Measurements from ENCODE around the gene MIEF2. TPM values are rescaled to one million over a fixed set of nuclear protein-coding genes. Genes with fewer than 3 reads are reported as not detected.

MIEF2 gene
- total and polyA plus RNA-seq, 9 donors: 12.0 to 15.5 (median 14.1) TPM

DNA sequence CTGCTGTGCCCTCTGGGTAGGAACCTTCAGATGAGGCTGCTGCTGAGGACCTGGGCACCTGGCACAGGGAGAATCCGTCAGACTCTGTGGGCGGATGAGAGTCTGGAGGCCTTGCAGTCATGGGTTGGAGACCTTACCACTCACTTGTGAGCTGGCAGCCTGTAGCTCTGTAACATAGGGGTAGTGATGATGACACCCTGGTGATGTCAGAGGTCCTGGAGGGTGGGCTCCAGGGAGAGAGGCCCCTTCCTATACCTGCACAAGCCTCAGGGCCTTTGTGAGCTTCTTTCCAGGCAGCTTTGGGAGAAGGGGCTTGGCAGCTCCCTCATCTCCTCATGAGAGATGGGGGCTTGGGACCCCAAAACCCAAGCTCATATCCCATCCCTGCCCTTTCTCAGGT is 1.6 kb downstream of the MIEF2 start:
- 77% methylated on average over 2 of the region's 2 CpGs for WGBS (ENCODE audit: insufficient coverage)

GRCh38 chr17:18262641-18263040 is 2.2 kb downstream of the MIEF2 start:
- WGBS (ENCODE audit: insufficient coverage): 92% methylated on average over 9 of the region's 12 CpGs
- Histone ChIP-seq H3K27ac (ENCODE audit: low read length) (no peak overlapping the region), H3K4me1 (ENCODE audit: control insufficient read depth, insufficient read depth, low read length) (peaks cover 34% of the 10 kb centered on the region), H3K36me3 (ENCODE audit: control insufficient read depth, insufficient read depth, low read length) (peaks cover 32% of the 10 kb centered on the region), H3K9me3 (replicated peaks; ENCODE audit: control insufficient read depth, low read depth, low read length) (no peaks in the 10 kb centered on the region), H3K27me3 (ENCODE audit: control insufficient read depth, insufficient read depth, low read length) (no peaks in the 10 kb centered on the region), H3K4me3 (ENCODE audit: low read length) (no peak overlapping the region)
- no peak for DNase-seq

More for the DNA sequence above, 1.6 kb downstream of the MIEF2 start:
- no peak overlapping the region for H3K27ac ChIP-seq (ENCODE audit: low read length)
- H3K4me1 ChIP-seq (ENCODE audit: control insufficient read depth, insufficient read depth, low read length): peaks cover 39% of the 10 kb centered on the region
- no peak for DNase-seq
- H3K27me3 ChIP-seq (ENCODE audit: control insufficient read depth, insufficient read depth, low read length): no peaks in the 10 kb centered on the region
- H3K4me3 ChIP-seq (ENCODE audit: low read length): no peak overlapping the region
- H3K36me3 ChIP-seq (ENCODE audit: control insufficient read depth, insufficient read depth, low read length): peaks cover 32% of the 10 kb centered on the region
- H3K9me3 ChIP-seq (replicated peaks; ENCODE audit: control insufficient read depth, low read depth, low read length): no peaks in the 10 kb centered on the region

GRCh38 chr17:18263885-18264682 is 3.6 kb downstream of the MIEF2 start:
- Histone ChIP-seq H3K27me3 (ENCODE audit: control insufficient read depth, insufficient read depth, low read length) (no peaks in the 10 kb centered on the region), H3K4me1 (ENCODE audit: control insufficient read depth, insufficient read depth, low read length) (peaks cover 27% of the 10 kb centered on the region), H3K4me3 (ENCODE audit: low read length) (no peak overlapping the region), H3K36me3 (ENCODE audit: control insufficient read depth, insufficient read depth, low read length) (peaks cover 32% of the 10 kb centered on the region), H3K27ac (ENCODE audit: low read length) (no peak overlapping the region), H3K9me3 (replicated peaks; ENCODE audit: control insufficient read depth, low read depth, low read length) (no peaks in the 10 kb centered on the region)
- WGBS (ENCODE audit: insufficient coverage): 88% methylated on average over 49 of the region's 50 CpGs
- no peak for DNase-seq

DNA sequence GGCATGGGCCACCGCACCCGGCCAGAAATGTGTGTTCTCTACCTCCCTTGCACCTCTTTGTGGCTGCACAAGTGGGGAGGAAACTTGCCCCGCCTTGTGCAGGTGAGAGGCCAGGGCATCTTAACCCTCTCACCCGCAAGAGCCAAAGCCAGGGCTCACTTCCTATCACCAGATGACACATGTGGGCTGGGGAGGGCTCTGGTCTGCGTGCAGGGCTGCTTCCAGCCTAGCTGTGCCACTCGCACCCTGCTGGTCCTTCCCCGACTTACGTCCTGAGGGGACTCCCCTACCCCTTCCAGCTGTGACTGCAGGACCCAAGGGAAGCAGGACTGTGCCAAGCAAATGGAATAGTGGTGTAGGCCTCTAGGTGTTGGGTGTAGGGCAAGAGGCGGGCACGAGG is 6.9 kb downstream of the MIEF2 start:
- Histone ChIP-seq H3K36me3 (ENCODE audit: control insufficient read depth, insufficient read depth, low read length) (peaks cover 38% of the 10 kb centered on the region), H3K27me3 (ENCODE audit: control insufficient read depth, insufficient read depth, low read length) (no peaks in the 10 kb centered on the region), H3K27ac (ENCODE audit: low read length) (no peak overlapping the region), H3K9me3 (replicated peaks; ENCODE audit: control insufficient read depth, low read depth, low read length) (no peaks in the 10 kb centered on the region), H3K4me3 (ENCODE audit: low read length) (no peak overlapping the region), H3K4me1 (ENCODE audit: control insufficient read depth, insufficient read depth, low read length) (peaks cover 5% of the 10 kb centered on the region)
- no peak for DNase-seq
- WGBS (ENCODE audit: insufficient coverage): 93% methylated on average over 3 of the region's 10 CpGs

DNA sequence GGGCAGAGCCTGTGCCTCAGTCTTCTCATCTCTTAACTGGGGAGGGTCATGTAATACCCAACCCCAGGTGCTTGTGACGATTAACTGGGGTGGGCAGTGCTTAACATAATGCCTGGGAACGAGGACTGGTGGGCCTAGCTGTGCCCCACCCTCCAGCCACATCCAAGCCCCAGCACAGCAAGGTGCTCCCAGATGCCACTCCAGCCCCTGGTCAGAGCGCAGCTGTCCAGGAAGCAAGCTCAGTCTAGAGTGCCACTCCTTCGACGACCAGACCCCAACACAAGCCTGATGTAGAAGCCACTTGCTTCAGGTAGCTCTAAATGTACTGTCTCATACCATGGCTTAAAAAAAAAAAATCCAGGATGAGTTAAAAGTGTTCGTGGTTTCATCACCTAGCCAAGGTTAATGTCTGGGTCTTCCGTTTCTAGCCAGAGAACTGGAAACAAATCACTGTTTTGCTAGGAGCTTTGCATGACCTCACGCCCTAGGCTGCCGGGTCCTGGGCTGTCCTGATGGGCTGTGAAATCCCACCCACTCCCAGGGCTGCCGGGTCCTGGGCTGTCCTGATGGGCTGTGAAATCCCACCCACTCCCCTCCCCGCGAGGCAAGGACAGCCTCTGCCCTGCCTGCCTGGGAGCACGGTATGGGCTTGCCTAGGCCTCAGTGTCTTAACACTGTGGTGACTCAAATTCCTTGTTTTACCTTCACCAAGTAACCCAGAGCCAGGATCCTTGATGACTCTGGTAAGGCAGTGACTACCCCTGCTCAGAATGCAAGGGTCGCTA is 7.7 kb downstream of the MIEF2 start:
- H3K4me1 ChIP-seq (ENCODE audit: control insufficient read depth, insufficient read depth, low read length): no peaks in the 10 kb centered on the region
- H3K27ac ChIP-seq (ENCODE audit: low read length): no peak overlapping the region
- H3K4me3 ChIP-seq (ENCODE audit: low read length): no peak overlapping the region
- 13% methylated on average over 10 of the region's 14 CpGs for WGBS (ENCODE audit: insufficient coverage)
- no peaks in the 10 kb centered on the region for H3K27me3 ChIP-seq (ENCODE audit: control insufficient read depth, insufficient read depth, low read length)
- peaks cover 36% of the 10 kb centered on the region for H3K36me3 ChIP-seq (ENCODE audit: control insufficient read depth, insufficient read depth, low read length)
- DNase-seq: no peak
- H3K9me3 ChIP-seq (replicated peaks; ENCODE audit: control insufficient read depth, low read depth, low read length): no peaks in the 10 kb centered on the region

DNA sequence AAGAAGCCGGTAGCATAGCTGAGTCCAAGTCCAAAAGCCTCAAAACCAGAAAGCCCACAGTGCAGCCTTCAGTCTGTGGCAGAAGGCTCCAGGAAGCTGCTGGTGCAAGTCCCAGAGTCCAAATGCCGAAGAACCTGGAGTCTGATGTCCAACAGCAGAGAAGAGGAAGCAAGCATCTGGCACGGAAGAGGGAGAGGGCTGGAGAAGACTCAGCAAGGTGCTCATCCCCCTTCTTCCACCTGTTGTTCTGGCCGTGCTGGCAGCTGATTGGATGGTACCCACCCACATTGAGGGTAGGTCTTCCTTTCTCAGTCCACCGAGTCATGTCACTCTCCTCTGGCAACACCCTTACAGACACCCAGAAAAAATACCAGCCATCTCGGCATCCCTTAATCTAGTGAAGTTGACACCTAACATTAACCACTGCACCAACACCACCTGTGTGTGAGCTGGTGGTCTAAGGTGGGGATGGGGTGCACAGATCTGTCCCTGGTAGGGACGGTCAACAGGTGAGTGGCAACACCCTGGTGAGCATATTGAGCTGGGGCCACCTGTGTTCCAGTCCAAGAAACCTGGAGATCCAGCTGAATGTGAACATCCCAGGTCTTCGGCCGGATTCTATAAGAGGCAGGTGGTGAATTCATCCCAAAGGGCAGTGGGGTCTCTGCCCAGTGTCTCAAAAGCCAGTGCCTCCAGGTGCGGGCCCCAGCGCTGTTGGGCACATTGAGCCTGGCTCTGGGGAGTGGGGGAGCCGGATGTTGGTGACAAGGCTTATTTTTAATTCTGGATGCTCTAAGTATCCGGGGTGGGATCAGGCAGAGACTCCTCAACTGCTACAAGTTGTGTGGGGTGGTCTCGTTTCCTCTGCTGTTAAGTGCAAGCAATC is 9.8 kb downstream of the MIEF2 start:
- whole genome bisulfite sequencing (ENCODE audit: insufficient coverage): 70% methylated on average over 11 of the region's 14 CpGs
- DNase-seq: no peak
- Histone ChIP-seq H3K36me3 (ENCODE audit: control insufficient read depth, insufficient read depth, low read length) (peaks cover 32% of the 10 kb centered on the region), H3K9me3 (replicated peaks; ENCODE audit: control insufficient read depth, low read depth, low read length) (no peaks in the 10 kb centered on the region), H3K4me1 (ENCODE audit: control insufficient read depth, insufficient read depth, low read length) (no peaks in the 10 kb centered on the region), H3K27ac (ENCODE audit: low read length) (no peak overlapping the region), H3K27me3 (ENCODE audit: control insufficient read depth, insufficient read depth, low read length) (no peaks in the 10 kb centered on the region), H3K4me3 (ENCODE audit: low read length) (no peak overlapping the region)

- peaks cover 70% of the 10 kb centered on the region for H3K36me3 ChIP-seq (ENCODE audit: control insufficient read depth, insufficient read depth, low read length)
These were observed 16.6 kb downstream of the MIEF2 start for GRCh38 chr17:18277076-18277475.

DNA sequence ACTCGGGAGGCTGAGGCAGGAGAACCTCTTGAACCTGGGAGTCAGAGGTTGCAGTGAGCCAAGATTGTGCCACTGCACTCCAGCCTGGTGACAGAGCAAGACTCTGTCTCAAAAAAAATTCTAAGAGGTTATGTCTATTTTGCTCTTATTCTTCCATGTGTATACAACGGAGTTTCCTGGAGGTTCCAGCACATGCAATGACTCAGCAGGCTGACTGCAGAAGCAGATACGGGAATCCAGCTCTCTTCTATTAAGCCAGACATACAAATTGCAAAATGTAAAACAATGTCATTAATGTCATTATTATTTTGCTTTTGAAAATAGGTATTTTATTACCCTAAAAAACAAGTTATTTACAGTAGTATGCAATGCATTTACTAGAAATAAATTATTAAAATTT is 18.4 kb downstream of the MIEF2 start:
- Histone ChIP-seq H3K36me3 (ENCODE audit: control insufficient read depth, insufficient read depth, low read length) (peaks cover 76% of the 10 kb centered on the region), H3K9me3 (replicated peaks; ENCODE audit: control insufficient read depth, low read depth, low read length) (no peaks in the 10 kb centered on the region), H3K4me3 (ENCODE audit: low read length) (no peak overlapping the region), H3K27me3 (ENCODE audit: control insufficient read depth, insufficient read depth, low read length) (no peaks in the 10 kb centered on the region), H3K27ac (ENCODE audit: low read length) (no peak overlapping the region), H3K4me1 (ENCODE audit: control insufficient read depth, insufficient read depth, low read length) (peaks cover 9% of the 10 kb centered on the region)
- DNase-seq: no peak
- WGBS (ENCODE audit: insufficient coverage): 100% methylated on average over 1 of the region's 3 CpGs

More at GRCh38 chr17:18277076-18277475, 16.6 kb downstream of the MIEF2 start:
- DNase-seq: peak; percentile 54
- Histone ChIP-seq H3K4me1 (ENCODE audit: control insufficient read depth, insufficient read depth, low read length) (peaks cover 9% of the 10 kb centered on the region), H3K27me3 (ENCODE audit: control insufficient read depth, insufficient read depth, low read length) (no peaks in the 10 kb centered on the region), H3K27ac (ENCODE audit: low read length) (no peak overlapping the region), H3K9me3 (replicated peaks; ENCODE audit: control insufficient read depth, low read depth, low read length) (no peaks in the 10 kb centered on the region), H3K4me3 (ENCODE audit: low read length) (no peak overlapping the region)
- no CpG with 5 or more reads among the region's 1 CpG for WGBS (ENCODE audit: insufficient coverage)

DNA sequence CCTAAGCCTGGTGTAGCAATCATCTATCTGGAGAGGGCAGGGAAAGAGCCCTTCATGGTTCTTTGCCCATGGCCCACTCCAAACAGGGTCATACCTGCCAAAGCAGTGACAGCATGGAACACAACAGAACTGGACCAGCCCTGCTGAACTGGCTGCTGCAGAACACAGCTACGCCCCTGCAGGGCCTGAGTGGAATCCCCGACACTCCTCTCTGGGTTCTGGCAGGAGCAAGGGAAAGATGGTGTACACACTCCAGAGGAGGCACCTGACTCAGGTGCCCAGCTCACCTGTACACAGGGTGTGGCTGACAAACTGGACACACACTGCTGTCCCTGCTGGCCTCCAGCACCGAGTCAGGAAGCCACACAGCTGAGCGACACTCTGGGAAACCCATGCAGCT is 19.8 kb downstream of the MIEF2 start:
- Histone ChIP-seq H3K4me3 (ENCODE audit: low read length) (no peak overlapping the region), H3K9me3 (replicated peaks; ENCODE audit: control insufficient read depth, low read depth, low read length) (no peaks in the 10 kb centered on the region), H3K36me3 (ENCODE audit: control insufficient read depth, insufficient read depth, low read length) (peaks cover 77% of the 10 kb centered on the region), H3K27ac (ENCODE audit: low read length) (no peak overlapping the region), H3K27me3 (ENCODE audit: control insufficient read depth, insufficient read depth, low read length) (no peaks in the 10 kb centered on the region), H3K4me1 (ENCODE audit: control insufficient read depth, insufficient read depth, low read length) (peaks cover 9% of the 10 kb centered on the region)
- DNase-seq: no peak
- WGBS (ENCODE audit: insufficient coverage): 90% methylated on average over 4 of the region's 4 CpGs
